WTC11 (cell line): ENCODE results near the gene GOLGA6L7. TPM values are rescaled to one million over a fixed set of nuclear protein-coding genes. Genes with fewer than 3 reads are reported as not detected.

Source experiments
- ATAC-seq: fragments of 200-7000 bp; cut with Tn5 transposase; 2 replicates; pipeline ENCODE4 v1.10.0; 2021; ENCODE audit warnings: mild to moderate bottlenecking, moderate library complexity
- CTCF ChIA-PET: fragments of 300-600 bp; sonication (Branson Sonifier 250); formaldehyde crosslinking; loops from one replicate; lab custom pipeline; 2021; ENCODE audit warnings: antibody characterized with exemption; lab: Charles Lee
- POLR2A ChIA-PET: fragments of 350-600 bp; sonication (Branson Sonifier 250); formaldehyde crosslinking; loops from one replicate; lab custom pipeline; 2021; ENCODE audit warnings: antibody characterized with exemption; lab: Charles Lee
- DNase-seq: peaks from one replicate; pipeline ENCODE4 v3.0.0; 2021; ENCODE audit warnings: low spot score
- H3K27ac Mint-ChIP-seq: 2 replicates; pipeline ENCODE4 v1.8.0; 2021; ENCODE audit warnings: mixed read lengths
- H3K27me3 Mint-ChIP-seq: 2 replicates; pipeline ENCODE4 v1.8.0; 2021; ENCODE audit warnings: low read depth, mild to moderate bottlenecking, moderate library complexity, mixed read lengths
- H3K36me3 Mint-ChIP-seq: 2 replicates; pipeline ENCODE4 v1.8.0; 2021; ENCODE audit warnings: mixed read lengths
- H3K4me1 Mint-ChIP-seq: 2 replicates; pipeline ENCODE4 v1.8.0; 2022; ENCODE audit warnings: mixed read lengths
- H3K4me3 Mint-ChIP-seq: 2 replicates; pipeline ENCODE4 v1.8.0; 2021; ENCODE audit warnings: mild to moderate bottlenecking, moderate library complexity, mixed read lengths
- H3K9me3 Mint-ChIP-seq: 2 replicates; pipeline ENCODE4 v1.8.0; 2021; ENCODE audit warnings: mixed read lengths
- E2F4 ChIP-seq: sonication (generic); formaldehyde crosslinking; IDR thresholded peaks from 2 replicates; pipeline ENCODE4 v1.8.1; 2022; ENCODE audit warnings: low read depth, mild to moderate bottlenecking, moderate library complexity, missing genetic modification reagents, borderline replicate concordance
- ETV6 ChIP-seq: sonication (generic); formaldehyde crosslinking; IDR thresholded peaks from 2 replicates; pipeline ENCODE4 v1.8.1; 2022; ENCODE audit warnings: mild to moderate bottlenecking, missing genetic modification reagents
- FOXP1 ChIP-seq: sonication (generic); formaldehyde crosslinking; IDR thresholded peaks from 2 replicates; pipeline ENCODE4 v1.8.0; 2022; ENCODE audit warnings: missing genetic modification reagents, mild to moderate bottlenecking, moderate library complexity, borderline replicate concordance
- HMGXB4 ChIP-seq: sonication (generic); formaldehyde crosslinking; IDR thresholded peaks from 2 replicates; pipeline ENCODE4 v1.8.1; 2023; ENCODE audit warnings: mild to moderate bottlenecking, moderate library complexity, missing genetic modification reagents
- MAX ChIP-seq: sonication (generic); formaldehyde crosslinking; IDR thresholded peaks from 2 replicates; pipeline ENCODE4 v1.8.0; 2022; ENCODE audit warnings: mild to moderate bottlenecking, missing genetic modification reagents
- MXD4 ChIP-seq: fragments of 250-450 bp; sonication (Bioruptor Pico); IDR thresholded peaks from 2 replicates; pipeline ENCODE4 v1.8.0; 2021; ENCODE audit warnings: mild to moderate bottlenecking, moderate library complexity, borderline replicate concordance
- NFYB ChIP-seq: sonication (generic); formaldehyde crosslinking; conservative IDR thresholded peaks from 2 replicates; pipeline ENCODE4 v1.8.0; 2022; ENCODE audit warnings: low read depth, missing genetic modification reagents
- NR1H2 ChIP-seq: sonication (generic); formaldehyde crosslinking; IDR thresholded peaks from 2 replicates; pipeline ENCODE4 v1.9.0; 2021; ENCODE audit warnings: mild to moderate bottlenecking, moderate library complexity, missing genetic modification reagents
- RELA ChIP-seq: sonication (generic); formaldehyde crosslinking; IDR thresholded peaks from 2 replicates; pipeline ENCODE4 v1.8.1; 2022; ENCODE audit warnings: missing genetic modification reagents, mild to moderate bottlenecking, borderline replicate concordance
- STAT6 ChIP-seq: sonication (generic); formaldehyde crosslinking; conservative IDR thresholded peaks from 2 replicates; pipeline ENCODE4 v1.8.1; 2023; ENCODE audit warnings: mild to moderate bottlenecking, low read depth, missing genetic modification reagents, moderate library complexity
- ZMAT4 ChIP-seq: fragments of 250-450 bp; sonication (Bioruptor Pico); IDR thresholded peaks from 2 replicates; pipeline ENCODE4 v1.9.0; 2021; ENCODE audit warnings: mild to moderate bottlenecking
- ZNF219 ChIP-seq: sonication (generic); formaldehyde crosslinking; IDR thresholded peaks from 2 replicates; pipeline ENCODE4 v1.8.0; 2023; ENCODE audit warnings: missing genetic modification reagents, mild to moderate bottlenecking, borderline replicate concordance
- ZNF317 ChIP-seq: sonication (generic); formaldehyde crosslinking; IDR thresholded peaks from 2 replicates; pipeline ENCODE4 v1.8.1; 2023; ENCODE audit warnings: low read depth, mild to moderate bottlenecking, moderate library complexity, missing genetic modification reagents, borderline replicate concordance
- ZNF416 ChIP-seq: fragments of 250-450 bp; sonication (Bioruptor Pico); IDR thresholded peaks from 2 replicates; pipeline ENCODE4 v1.9.0; 2021; ENCODE audit warnings: mild to moderate bottlenecking, inconsistent platforms
- ZNF423 ChIP-seq: fragments of 250-450 bp; sonication (Bioruptor Pico); IDR thresholded peaks from 2 replicates; pipeline ENCODE4 v2.1.2; 2022; ENCODE audit warnings: mild to moderate bottlenecking, moderate library complexity
- ZNF425 ChIP-seq: fragments of 250-450 bp; sonication (Bioruptor Pico); conservative IDR thresholded peaks from 2 replicates; pipeline ENCODE4 v1.9.0; 2021; ENCODE audit warnings: mild to moderate bottlenecking
- total RNA-seq: library from RNA; stranded (reverse); gene quantifications from 3 replicates; pipeline ENCODE4 v1.2.3, GENCODE V29; 2021
- TF ChIP-seq, protein P1 (sequence below): sonication (generic); formaldehyde crosslinking; IDR thresholded peaks from 2 replicates; pipeline ENCODE4 v1.8.1; 2023; ENCODE audit warnings: mild to moderate bottlenecking, missing genetic modification reagents
- TF ChIP-seq, protein P2 (sequence below): sonication (generic); formaldehyde crosslinking; IDR thresholded peaks from 2 replicates; pipeline ENCODE4 v1.8.0; 2023; ENCODE audit warnings: mild to moderate bottlenecking, missing genetic modification reagents
- TF ChIP-seq, protein P3 (sequence below): sonication (generic); formaldehyde crosslinking; IDR thresholded peaks from 2 replicates; pipeline ENCODE4 v1.8.1; 2023; ENCODE audit warnings: mild to moderate bottlenecking, missing genetic modification reagents, moderate library complexity
- TF ChIP-seq, protein P4 (sequence below): fragments of 250-450 bp; sonication (Bioruptor Pico); IDR thresholded peaks from 2 replicates; pipeline ENCODE4 v1.9.0; 2021; ENCODE audit warnings: moderate library complexity, mild to moderate bottlenecking, inconsistent platforms, borderline replicate concordance

The GOLGA6L7 gene
- total RNA-seq, 1 experiment from 2014 or later, result not detected

DNA sequence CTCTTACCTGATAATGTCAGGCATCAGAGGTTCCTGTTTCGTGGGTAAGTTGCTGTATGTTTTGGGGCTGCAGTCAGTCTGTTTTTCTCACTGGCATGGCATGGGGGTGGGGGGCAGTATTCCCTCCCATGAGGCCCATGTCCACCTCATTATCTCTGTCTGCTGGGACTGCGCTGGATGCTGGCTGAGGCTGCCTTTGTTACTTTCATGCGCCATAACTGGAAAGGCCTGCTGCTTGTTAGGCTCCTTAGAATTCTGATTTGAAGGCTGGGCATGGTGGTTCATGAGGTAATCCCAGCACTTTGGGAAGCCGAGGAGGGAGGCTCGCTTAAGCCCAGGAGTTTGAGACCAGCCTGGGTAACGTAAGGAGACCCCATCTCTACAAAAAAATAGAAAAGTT is 47.1 kb upstream of the GOLGA6L7 start:
- Mint-ChIP-seq H3K27me3 (no peaks in the 10 kb centered on the region), H3K4me3 (no peak overlapping the region), H3K27ac (no peak overlapping the region)
- ATAC-seq (no peak), DNase-seq (no peak)
- TF ChIP-seq MXD4 (CRISPR knock-in tag), result no peak
- TF ChIP-seq HMGXB4 (CRISPR knock-in tag), result no peak
- TF ChIP-seq, all 79 proteins: peak for 0
- Mint-ChIP-seq H3K9me3 (peaks cover 13% of the 10 kb centered on the region), H3K4me1 (no peaks in the 10 kb centered on the region), H3K36me3 (peaks cover 13% of the 10 kb centered on the region)
- ChIA-PET CTCF (no interaction called here), POLR2A (no interaction called here)

DNA sequence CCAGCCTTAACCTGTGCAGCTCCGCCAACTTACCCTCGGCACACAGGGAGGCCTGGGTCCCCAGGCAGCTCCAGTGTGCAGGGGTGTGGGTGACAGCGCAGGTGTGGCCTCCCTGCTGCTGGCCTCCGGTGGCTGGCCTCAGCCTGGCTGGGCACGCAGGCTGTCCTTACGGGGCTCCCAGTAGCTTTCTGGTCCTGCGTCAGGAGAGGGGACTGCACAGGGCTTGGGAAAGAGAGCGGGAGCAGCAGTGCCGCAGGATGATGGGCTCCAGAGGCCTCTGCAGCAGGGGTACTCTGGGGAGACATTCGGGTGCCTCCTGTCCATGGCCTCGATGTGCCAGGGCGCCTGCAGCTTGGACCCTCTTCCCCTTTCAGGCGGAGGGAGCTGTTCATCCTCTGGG is 46.7 kb upstream of the GOLGA6L7 start:
- ChIA-PET CTCF (interaction anchor here (1.0 to 1.7 kb wide), 2 partner anchors 7 to 207 kb away, joined by 3 to 4 read pairs; no protein-coding TSS in a partner anchor), POLR2A (no interaction called here)
- ATAC-seq, result no peak
- H3K27me3 Mint-ChIP-seq, result no peaks in the 10 kb centered on the region
- no peak overlapping the region for H3K27ac Mint-ChIP-seq
- peaks cover 13% of the 10 kb centered on the region for H3K36me3 Mint-ChIP-seq
- peaks cover 13% of the 10 kb centered on the region for H3K9me3 Mint-ChIP-seq
- H3K4me1 Mint-ChIP-seq, result no peaks in the 10 kb centered on the region
- DNase-seq, result no peak
- no peak overlapping the region for H3K4me3 Mint-ChIP-seq
- TF ChIP-seq, protein P1, sequence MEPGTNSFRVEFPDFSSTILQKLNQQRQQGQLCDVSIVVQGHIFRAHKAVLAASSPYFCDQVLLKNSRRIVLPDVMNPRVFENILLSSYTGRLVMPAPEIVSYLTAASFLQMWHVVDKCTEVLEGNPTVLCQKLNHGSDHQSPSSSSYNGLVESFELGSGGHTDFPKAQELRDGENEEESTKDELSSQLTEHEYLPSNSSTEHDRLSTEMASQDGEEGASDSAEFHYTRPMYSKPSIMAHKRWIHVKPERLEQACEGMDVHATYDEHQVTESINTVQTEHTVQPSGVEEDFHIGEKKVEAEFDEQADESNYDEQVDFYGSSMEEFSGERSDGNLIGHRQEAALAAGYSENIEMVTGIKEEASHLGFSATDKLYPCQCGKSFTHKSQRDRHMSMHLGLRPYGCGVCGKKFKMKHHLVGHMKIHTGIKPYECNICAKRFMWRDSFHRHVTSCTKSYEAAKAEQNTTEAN (CRISPR knock-in tag), result no peak
- no peak for TF ChIP-seq ZNF416 (CRISPR knock-in tag)
- no peak for TF ChIP-seq ZNF219 (CRISPR knock-in tag)
- no peak for TF ChIP-seq E2F4
- no peak for TF ChIP-seq ZMAT4 (CRISPR knock-in tag)
- TF ChIP-seq RELA (CRISPR knock-in tag), result no peak
- no peak for TF ChIP-seq MAX
- TF ChIP-seq STAT6, result no peak
- TF ChIP-seq NR1H2, result no peak
- TF ChIP-seq ZNF423, result no peak
- no peak for TF ChIP-seq ZNF317 (CRISPR knock-in tag)
- TF ChIP-seq ZNF425 (CRISPR knock-in tag), result no peak
- TF ChIP-seq ETV6, result no peak
- TF ChIP-seq, protein P2, sequence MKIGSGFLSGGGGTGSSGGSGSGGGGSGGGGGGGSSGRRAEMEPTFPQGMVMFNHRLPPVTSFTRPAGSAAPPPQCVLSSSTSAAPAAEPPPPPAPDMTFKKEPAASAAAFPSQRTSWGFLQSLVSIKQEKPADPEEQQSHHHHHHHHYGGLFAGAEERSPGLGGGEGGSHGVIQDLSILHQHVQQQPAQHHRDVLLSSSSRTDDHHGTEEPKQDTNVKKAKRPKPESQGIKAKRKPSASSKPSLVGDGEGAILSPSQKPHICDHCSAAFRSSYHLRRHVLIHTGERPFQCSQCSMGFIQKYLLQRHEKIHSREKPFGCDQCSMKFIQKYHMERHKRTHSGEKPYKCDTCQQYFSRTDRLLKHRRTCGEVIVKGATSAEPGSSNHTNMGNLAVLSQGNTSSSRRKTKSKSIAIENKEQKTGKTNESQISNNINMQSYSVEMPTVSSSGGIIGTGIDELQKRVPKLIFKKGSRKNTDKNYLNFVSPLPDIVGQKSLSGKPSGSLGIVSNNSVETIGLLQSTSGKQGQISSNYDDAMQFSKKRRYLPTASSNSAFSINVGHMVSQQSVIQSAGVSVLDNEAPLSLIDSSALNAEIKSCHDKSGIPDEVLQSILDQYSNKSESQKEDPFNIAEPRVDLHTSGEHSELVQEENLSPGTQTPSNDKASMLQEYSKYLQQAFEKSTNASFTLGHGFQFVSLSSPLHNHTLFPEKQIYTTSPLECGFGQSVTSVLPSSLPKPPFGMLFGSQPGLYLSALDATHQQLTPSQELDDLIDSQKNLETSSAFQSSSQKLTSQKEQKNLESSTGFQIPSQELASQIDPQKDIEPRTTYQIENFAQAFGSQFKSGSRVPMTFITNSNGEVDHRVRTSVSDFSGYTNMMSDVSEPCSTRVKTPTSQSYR (CRISPR knock-in tag), result no peak
- TF ChIP-seq, protein P3, sequence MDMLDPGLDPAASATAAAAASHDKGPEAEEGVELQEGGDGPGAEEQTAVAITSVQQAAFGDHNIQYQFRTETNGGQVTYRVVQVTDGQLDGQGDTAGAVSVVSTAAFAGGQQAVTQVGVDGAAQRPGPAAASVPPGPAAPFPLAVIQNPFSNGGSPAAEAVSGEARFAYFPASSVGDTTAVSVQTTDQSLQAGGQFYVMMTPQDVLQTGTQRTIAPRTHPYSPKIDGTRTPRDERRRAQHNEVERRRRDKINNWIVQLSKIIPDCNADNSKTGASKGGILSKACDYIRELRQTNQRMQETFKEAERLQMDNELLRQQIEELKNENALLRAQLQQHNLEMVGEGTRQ, result no peak
- TF ChIP-seq, protein P4, sequence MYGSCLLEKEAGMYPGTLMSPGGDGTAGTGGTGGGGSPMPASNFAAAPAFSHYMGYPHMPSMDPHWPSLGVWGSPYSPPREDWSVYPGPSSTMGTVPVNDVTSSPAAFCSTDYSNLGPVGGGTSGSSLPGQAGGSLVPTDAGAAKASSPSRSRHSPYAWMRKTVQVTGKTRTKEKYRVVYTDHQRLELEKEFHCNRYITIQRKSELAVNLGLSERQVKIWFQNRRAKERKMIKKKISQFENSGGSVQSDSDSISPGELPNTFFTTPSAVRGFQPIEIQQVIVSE (CRISPR knock-in tag), result no peak
- TF ChIP-seq FOXP1, result no peak
- no peak for TF ChIP-seq NFYB (CRISPR knock-in tag)
